GM23338 (cell line): ENCODE data around the gene FAM13A.

Source experiments
- CREB1 ChIP-seq: fragments of 250-450 bp; sonication (Bioruptor Pico); IDR thresholded peaks from 2 replicates; pipeline ENCODE4 v1.5.0; 2020; ENCODE audit warnings: low read depth, mild to moderate bottlenecking, moderate library complexity
- CTCF ChIP-seq, 2 experiments: fragments of 200-600 bp in 1 of 2; sonication (generic) in 1 of 2; conservative IDR thresholded peaks; 2 replicates each; pipeline versions ENCODE4 v1.5.1 to v1.6.1; 2016 to 2017; ENCODE audit warnings: antibody characterized with exemption in 2 of 2, low read depth in 2 of 2, mild to moderate bottlenecking in 2 of 2, moderate library complexity in 1 of 2
- ETS1 ChIP-seq: IDR thresholded peaks from 2 replicates; pipeline ENCODE4 v1.6.1; 2016; ENCODE audit warnings: antibody characterized with exemption
- EZH2 ChIP-seq: fragments of 200-600 bp; sonication (generic); IDR thresholded peaks from one replicate; pipeline ENCODE4 v1.8.0; 2017; ENCODE audit warnings: antibody characterized with exemption, mild to moderate bottlenecking, low read depth; ENCODE audit not compliant: unreplicated experiment
- EZH2phosphoT487 ChIP-seq: fragments of 200-600 bp; sonication (generic); IDR thresholded peaks from one replicate; pipeline ENCODE4 v1.8.1; 2018; ENCODE audit warnings: antibody characterized with exemption; ENCODE audit not compliant: unreplicated experiment
- JUNB ChIP-seq: IDR thresholded peaks from one replicate; pipeline ENCODE4 v1.6.1; 2016; ENCODE audit warnings: antibody characterized with exemption; ENCODE audit not compliant: unreplicated experiment
- POLR2AphosphoS5 ChIP-seq: IDR thresholded peaks from 2 replicates; pipeline ENCODE4 v1.6.1; 2016; ENCODE audit warnings: antibody characterized with exemption, low read depth
- REST ChIP-seq: IDR thresholded peaks from one replicate; pipeline ENCODE4 v1.6.1; 2018; ENCODE audit warnings: antibody characterized with exemption; ENCODE audit not compliant: unreplicated experiment
- ZNF331 ChIP-seq: fragments of 250-450 bp; sonication (Bioruptor Pico); IDR thresholded peaks from 2 replicates; pipeline ENCODE4 v1.5.0; 2020; ENCODE audit warnings: low read depth, mild to moderate bottlenecking, moderate library complexity
- ZNF462 ChIP-seq: fragments of 250-450 bp; sonication (Bioruptor Pico); IDR thresholded peaks from 2 replicates; pipeline ENCODE4 v1.5.0; 2020; ENCODE audit warnings: mild to moderate bottlenecking, moderate library complexity

- no peak for TF ChIP-seq CTCF (conservative IDR thresholded peaks at IDR 0.05; ENCODE audit: low read depth in 2 of 2)
- TF ChIP-seq EZH2: no peak
- TF ChIP-seq REST: no peak
- TF ChIP-seq JUNB: no peak
- no peak for TF ChIP-seq POLR2AphosphoS5
- no peak for TF ChIP-seq ZNF331 (CRISPR knock-in tag)
- TF ChIP-seq EZH2phosphoT487: no peak
- no peak for TF ChIP-seq ETS1
- TF ChIP-seq CREB1 (CRISPR knock-in tag): no peak
- no peak for TF ChIP-seq ZNF462 (CRISPR knock-in tag)
Observed at GRCh38 chr4:88753658-88754571, 303.1 kb downstream of the FAM13A start.
